Hematopoietic multipotent progenitor cell treated with erythropoietin and hydrocortisone succinate and interleukin-3 and kit ligand, for 17 days (in vitro differentiated cells): ENCODE data around the gene ENO2.
"Not testable (repeated sequence)": the region's sequence is repeated elsewhere in the genome, so short reads cannot be mapped to it uniquely, and the experiment has no call there.

Experiments
- DNase-seq: peaks from one replicate; pipeline ENCODE4 v3.0.0-alpha.2; 2015; ENCODE audit warnings: low spot score

Gene ENO2

GRCh38 chr12:6914246-6914946 is at the start of gene ENO2:
Gene ENO2 (plus strand): TSS chr12:6914580. CDS start chr12:6915833, 1,253 bp downstream.
- DNase-seq: peak; percentile 37

GRCh38 chr12:6865307-6865706 is 49.1 kb upstream of the ENO2 start:
- DNase-seq: not testable (repeated sequence)

GRCh38 chr12:6866163-6866919 is 48.0 kb upstream of the ENO2 start:
- DNase-seq: no peak

- DNase-seq: no peak
These were observed 47.4 kb upstream of the ENO2 start for GRCh38 chr12:6866920-6867412.

GRCh38 chr12:6867413-6868210 is 46.8 kb upstream of the ENO2 start, which contains the start of gene TPI1:
Gene TPI1 (plus strand): TSS chr12:6867531. CDS start chr12:6867567, 36 bp downstream.
- DNase-seq: peak; percentile 84

- DNase-seq: no peak
These were observed 46.0 kb upstream of the ENO2 start for GRCh38 chr12:6868211-6869048.

- peak; percentile 94 for DNase-seq
These were observed 45.0 kb upstream of the ENO2 start for GRCh38 chr12:6869049-6870021.

GRCh38 chr12:6870304-6870703 is 44.1 kb upstream of the ENO2 start:
- DNase-seq: not testable (repeated sequence)

DNA sequence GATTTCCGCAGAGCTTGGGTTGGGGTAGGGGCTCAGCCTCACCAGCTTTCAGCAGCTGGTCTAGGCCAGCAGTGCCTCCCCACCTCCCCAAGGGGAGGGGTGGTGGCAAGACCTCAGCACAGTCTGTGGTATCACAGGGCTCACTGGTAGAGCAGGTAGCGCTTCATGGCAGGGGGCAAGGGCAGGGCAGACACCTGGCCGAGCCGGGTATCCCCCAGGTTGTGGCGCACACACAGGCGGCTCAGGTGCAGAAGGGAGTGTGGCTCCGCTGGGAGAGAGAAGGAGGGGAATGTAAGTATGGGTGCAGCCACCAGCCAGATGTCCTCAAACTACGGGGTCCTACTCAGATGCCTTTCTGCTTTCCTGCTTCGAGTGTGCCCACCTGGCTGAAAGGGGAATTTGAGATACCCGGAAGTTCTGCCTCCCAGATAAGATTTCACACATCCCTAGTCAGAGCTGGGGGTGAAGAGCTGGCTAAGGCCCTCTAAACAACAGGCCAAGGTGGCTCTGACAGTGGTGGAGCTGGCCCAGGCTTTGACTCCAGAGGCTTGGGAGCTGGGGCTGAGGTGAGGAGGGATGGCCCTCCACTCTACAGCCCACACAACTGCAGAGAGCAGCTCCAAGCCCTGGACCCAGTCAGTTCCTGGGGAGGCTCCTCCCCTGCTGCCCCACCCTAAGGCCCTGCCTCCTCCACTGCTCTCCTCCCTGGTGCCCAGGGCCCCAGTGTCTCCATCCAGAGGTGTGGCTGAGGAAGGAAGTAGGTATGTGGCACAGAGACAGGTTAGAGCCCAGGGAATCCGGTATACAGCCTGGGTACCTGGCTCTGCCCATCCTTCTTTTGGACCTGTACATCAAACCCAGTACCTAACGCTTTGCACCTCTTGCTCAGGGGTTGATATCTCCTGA is 43.1 kb upstream of the ENO2 start:
- peak; percentile 63 for DNase-seq

DNA sequence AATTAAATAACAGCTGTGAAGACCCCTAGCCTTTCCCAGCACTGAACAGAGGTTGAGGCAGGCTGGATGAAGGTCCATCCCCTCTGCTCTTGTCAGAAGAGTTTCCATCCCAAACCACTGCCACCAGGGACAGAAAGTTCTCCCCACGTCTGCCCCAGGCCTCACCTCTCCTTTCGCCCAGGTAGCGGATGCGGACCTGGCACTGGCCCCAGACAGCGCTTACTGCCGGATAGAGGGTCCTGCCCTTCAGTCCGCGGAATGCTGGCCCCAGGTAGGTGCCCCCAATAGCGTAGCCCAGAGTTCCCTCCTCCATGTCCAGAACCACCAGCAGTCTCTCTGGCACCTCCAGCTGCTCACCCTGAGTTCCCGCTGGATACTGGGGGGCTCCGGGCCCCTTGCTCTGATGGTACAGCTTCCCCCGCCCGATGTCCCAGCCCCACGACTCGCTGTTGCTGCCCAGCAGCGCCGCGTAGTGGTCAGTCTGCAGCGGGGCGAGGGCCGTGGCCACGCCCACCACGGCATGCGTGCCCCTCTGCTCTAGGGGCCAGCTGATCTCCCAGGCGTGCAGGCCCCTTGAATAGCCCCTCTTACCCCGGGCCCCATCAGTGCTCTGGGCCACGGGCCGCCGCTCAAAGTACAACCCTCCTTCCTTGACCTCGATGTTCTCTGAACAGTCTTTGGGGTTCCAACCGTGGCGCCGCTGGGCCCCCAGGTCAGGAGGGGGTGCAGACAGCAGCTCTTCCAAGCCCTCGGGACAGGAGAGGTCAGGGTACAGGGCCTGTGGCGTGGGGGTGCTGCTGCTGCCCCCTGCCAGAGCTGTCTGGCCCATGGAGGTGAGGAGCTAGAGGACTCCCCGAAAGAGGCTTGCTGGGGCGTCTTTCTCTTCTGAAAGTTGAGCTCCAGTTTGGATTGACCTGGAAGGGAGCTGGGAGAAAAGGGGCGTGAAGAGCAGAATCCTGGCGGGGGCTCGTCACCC is 42.0 kb upstream of the ENO2 start:
- peak; percentile 90 for DNase-seq

DNA sequence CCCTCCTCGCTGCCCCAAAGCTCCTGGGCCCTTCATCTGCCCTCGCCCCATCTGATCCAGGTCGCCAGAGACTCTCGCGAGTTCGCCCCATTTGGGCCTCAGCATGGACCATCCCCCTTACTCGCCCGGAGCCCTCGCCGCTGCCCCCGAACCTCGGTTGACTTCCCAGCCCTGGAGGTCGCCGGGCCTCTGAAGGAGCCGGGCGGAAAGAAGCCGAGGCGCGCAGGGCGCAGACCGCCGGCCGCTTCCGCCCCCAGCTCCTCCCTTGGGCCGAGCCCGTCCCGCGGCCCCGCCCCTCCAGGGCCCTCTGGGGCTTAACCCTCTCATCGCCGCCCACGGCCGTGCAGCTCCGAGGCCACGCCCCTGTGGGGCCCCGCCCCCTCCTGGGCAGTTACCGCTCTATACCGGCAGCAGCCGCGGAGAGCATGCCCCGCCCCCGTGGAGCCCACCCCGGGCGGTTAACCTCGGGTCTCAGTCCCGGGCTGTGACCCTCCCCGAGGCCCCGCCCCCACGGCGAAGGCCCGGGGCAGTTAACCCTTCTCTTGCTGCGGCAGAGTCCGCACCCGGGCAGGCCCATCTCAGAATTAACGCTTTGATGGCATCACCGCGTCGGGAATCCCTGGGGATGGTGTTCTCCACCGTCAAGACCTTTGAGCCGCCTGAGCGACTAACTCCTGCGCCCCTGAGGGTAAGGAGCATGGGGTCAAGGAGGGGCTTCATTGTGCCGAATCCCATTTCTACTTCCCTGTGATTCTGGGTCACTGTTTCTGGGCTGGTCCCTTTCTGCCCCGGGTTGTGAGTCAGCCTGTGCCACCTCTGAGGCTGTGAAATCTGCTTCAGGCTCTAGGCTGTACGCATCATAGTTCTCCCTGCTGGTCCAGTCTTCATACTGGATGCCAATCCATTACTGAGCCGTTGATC is 41.0 kb upstream of the ENO2 start, which contains the start of gene SPSB2:
Gene SPSB2 (minus strand): TSS at position 210 of the 921 bp plus-strand sequence. CDS start 402 bp downstream, outside the sequence.
- peak; percentile 96 for DNase-seq

GRCh38 chr12:6874015-6874368 is 40.4 kb upstream of the ENO2 start:
- DNase-seq: not testable (repeated sequence)

DNA sequence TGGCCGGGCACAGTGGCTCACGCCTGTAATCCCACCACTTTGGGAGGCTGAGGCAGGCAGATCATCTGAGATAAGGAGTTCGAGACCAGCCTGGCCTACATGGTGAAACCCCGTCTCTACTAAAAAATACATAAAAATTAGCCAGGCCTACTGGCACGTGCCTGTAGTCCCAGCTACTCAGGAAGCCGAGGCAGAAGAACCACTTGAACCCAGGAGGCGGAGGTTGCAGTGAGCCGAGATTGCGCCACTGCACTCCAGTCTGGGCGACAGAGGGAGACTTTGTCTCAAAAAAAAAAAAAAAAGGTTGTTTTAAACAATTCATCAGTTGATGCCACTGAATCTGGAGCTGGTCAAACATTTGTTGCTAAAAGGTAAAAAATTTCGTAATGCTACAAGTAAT is 34.6 kb upstream of the ENO2 start:
- not testable (repeated sequence) for DNase-seq

- DNase-seq: no peak
These were observed 31.1 kb upstream of the ENO2 start for GRCh38 chr12:6883252-6883651.

GRCh38 chr12:6883683-6884082 is 30.7 kb upstream of the ENO2 start:
- no peak for DNase-seq

- DNase-seq: no peak
These were observed 29.8 kb upstream of the ENO2 start for GRCh38 chr12:6884539-6884938.
